ENCODE results near the gene C9orf152.
A peak's percentile ranks its signal among the peaks of the same experiment; 100 is the strongest.
"Not testable (repeated sequence)": the region's sequence is repeated elsewhere in the genome, so short reads cannot be mapped to it uniquely, and the experiment has no call there.

The C9orf152 gene

DNA sequence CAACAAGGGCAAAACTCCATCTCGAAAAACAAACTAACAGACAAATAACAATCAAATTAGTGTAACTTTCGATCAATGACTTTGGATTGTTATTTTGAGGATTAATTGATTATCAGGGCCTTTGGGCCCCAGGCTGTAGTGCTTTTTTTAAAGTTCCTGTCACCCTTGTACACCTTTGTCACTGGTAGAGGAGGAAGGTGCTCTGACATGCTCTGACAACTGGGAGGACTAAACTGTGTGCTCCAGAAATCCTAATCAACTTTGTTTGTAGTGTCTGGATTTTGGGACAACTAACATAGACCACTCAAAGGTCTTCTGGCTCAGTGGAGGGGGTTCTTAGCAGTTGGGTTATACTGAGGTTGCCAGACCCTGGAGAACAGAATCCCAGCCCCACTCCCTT lies 46.5 kb upstream of the C9orf152 start:
- Histone ChIP-seq H3K36me3 (ENCODE audit: control insufficient read depth, insufficient read depth, low read length) (peaks cover 4% of the 10 kb centered on the region), H2BK120ac (ENCODE audit: low read depth, low read length) (no peak overlapping the region), H3K56ac (ENCODE audit: low read length) (peak overlapping the region; percentile 75), H3K27me3 (ENCODE audit: insufficient read depth, low read length, poor library complexity) (no peaks in the 10 kb centered on the region), H3K9ac (ENCODE audit: low read length) (peak overlapping the region; percentile 85), H3K79me2 (ENCODE audit: control insufficient read depth, insufficient read depth, low read length) (peaks cover 59% of the 10 kb centered on the region), H4K5ac (ENCODE audit: low read length) (no peak overlapping the region), H3K79me1 (ENCODE audit: low read length) (peaks cover 7% of the 10 kb centered on the region), H3K27ac (ENCODE audit: low read depth, low read length) (no peak overlapping the region), H3K4me2 (ENCODE audit: low read length) (peak overlapping the region; percentile 66), H3K23ac (ENCODE audit: low read length) (no peak overlapping the region), H3K4me3 (ENCODE audit: low read length) (peak overlapping the region; percentile 32), H3K4ac (ENCODE audit: low read depth, low read length) (no peak overlapping the region), H3K4me1 (ENCODE audit: control insufficient read depth, low read depth, low read length) (peaks cover 4% of the 10 kb centered on the region), H4K8ac (ENCODE audit: low read depth, low read length) (no peak overlapping the region), H2BK15ac (replicated peaks; ENCODE audit: low read depth) (no peak overlapping the region), H2BK5ac (ENCODE audit: low read length) (no peak overlapping the region), H3K18ac (ENCODE audit: low read length) (no peak overlapping the region), H2AK5ac (ENCODE audit: low read length) (no peak overlapping the region)
- DNase-seq: no peak
- no CpG with 5 or more reads among the region's 2 CpGs for WGBS (ENCODE audit: extremely low coverage, insufficient coverage, low lambda C conversion rate)

GRCh38 chr9:110252509-110253139 lies 44.7 kb upstream of the C9orf152 start:
- Histone ChIP-seq H2BK120ac (ENCODE audit: low read depth, low read length) (no peak overlapping the region), H4K8ac (ENCODE audit: low read depth, low read length) (no peak overlapping the region), H3K4me1 (ENCODE audit: control insufficient read depth, low read depth, low read length) (peaks cover 2% of the 10 kb centered on the region)

DNA sequence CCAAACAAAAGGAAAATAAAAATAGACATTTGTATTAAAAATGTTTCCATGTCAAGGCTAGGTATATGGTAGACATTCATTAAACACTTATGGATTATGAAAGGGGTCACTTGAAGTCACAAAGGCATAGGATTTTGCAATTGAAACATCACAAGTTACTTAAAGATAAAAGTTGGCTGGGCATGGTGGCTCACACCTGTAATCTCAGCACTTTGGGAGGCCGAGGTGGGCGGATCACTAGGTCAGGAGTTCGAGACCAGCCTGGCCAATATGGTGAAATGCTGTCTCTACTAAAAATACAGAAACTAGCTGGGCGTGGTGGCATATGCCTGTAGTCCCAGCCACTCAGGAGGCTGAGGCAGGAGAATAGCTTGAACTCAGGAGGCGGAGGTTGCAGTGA lies 43.8 kb upstream of the C9orf152 start:
- H3K36me3 ChIP-seq (ENCODE audit: control insufficient read depth, insufficient read depth, low read length); H3K9ac ChIP-seq (ENCODE audit: low read length); H3K4me3 ChIP-seq (ENCODE audit: low read length); H3K27me3 ChIP-seq (ENCODE audit: insufficient read depth, low read length, poor library complexity); H3K56ac ChIP-seq (ENCODE audit: low read length); H3K27ac ChIP-seq (ENCODE audit: low read depth, low read length); DNase-seq; H4K8ac ChIP-seq (ENCODE audit: low read depth, low read length); H4K5ac ChIP-seq (ENCODE audit: low read length); H3K4me2 ChIP-seq (ENCODE audit: low read length); H3K18ac ChIP-seq (ENCODE audit: low read length); H2BK15ac ChIP-seq (replicated peaks; ENCODE audit: low read depth); H3K4ac ChIP-seq (ENCODE audit: low read depth, low read length); H3K23ac ChIP-seq (ENCODE audit: low read length); H3K4me1 ChIP-seq (ENCODE audit: control insufficient read depth, low read depth, low read length); H2BK120ac ChIP-seq (ENCODE audit: low read depth, low read length); H2AK5ac ChIP-seq (ENCODE audit: low read length); H2BK5ac ChIP-seq (ENCODE audit: low read length): not testable (repeated sequence)
- H3K79me2 ChIP-seq (ENCODE audit: control insufficient read depth, insufficient read depth, low read length): peaks cover 67% of the 10 kb centered on the region
- WGBS (ENCODE audit: extremely low coverage, insufficient coverage, low lambda C conversion rate): no CpG with 5 or more reads among the region's 5 CpGs
- peaks cover 13% of the 10 kb centered on the region for H3K79me1 ChIP-seq (ENCODE audit: low read length)

More at GRCh38 chr9:110252509-110253139, 44.7 kb upstream of the C9orf152 start:
- no peak overlapping the region for H2BK15ac ChIP-seq (replicated peaks; ENCODE audit: low read depth)
- peak; percentile 31 for DNase-seq
- no peak overlapping the region for H3K18ac ChIP-seq (ENCODE audit: low read length)
- H3K79me1 ChIP-seq (ENCODE audit: low read length): peaks cover 11% of the 10 kb centered on the region
- H3K27ac ChIP-seq (ENCODE audit: low read depth, low read length): no peak overlapping the region
- no peak overlapping the region for H3K23ac ChIP-seq (ENCODE audit: low read length)
- peaks cover 6% of the 10 kb centered on the region for H3K36me3 ChIP-seq (ENCODE audit: control insufficient read depth, insufficient read depth, low read length)
- no peak overlapping the region for H3K4ac ChIP-seq (ENCODE audit: low read depth, low read length)
- no CpG with 5 or more reads among the region's 10 CpGs for WGBS (ENCODE audit: extremely low coverage, insufficient coverage, low lambda C conversion rate)
- H3K56ac ChIP-seq (ENCODE audit: low read length): no peak overlapping the region
- H2BK5ac ChIP-seq (ENCODE audit: low read length): no peak overlapping the region
- H2AK5ac ChIP-seq (ENCODE audit: low read length): no peak overlapping the region
- no peak overlapping the region for H3K4me3 ChIP-seq (ENCODE audit: low read length)
- H3K79me2 ChIP-seq (ENCODE audit: control insufficient read depth, insufficient read depth, low read length): peaks cover 65% of the 10 kb centered on the region
- no peak overlapping the region for H4K5ac ChIP-seq (ENCODE audit: low read length)
- H3K4me2 ChIP-seq (ENCODE audit: low read length): no peak overlapping the region
- H3K9ac ChIP-seq (ENCODE audit: low read length): no peak overlapping the region
- H3K27me3 ChIP-seq (ENCODE audit: insufficient read depth, low read length, poor library complexity): no peaks in the 10 kb centered on the region

- no peak for DNase-seq
- H2BK15ac ChIP-seq (replicated peaks; ENCODE audit: low read depth): no peak overlapping the region
- no peak overlapping the region for H3K27ac ChIP-seq (ENCODE audit: low read depth, low read length)
- no peak overlapping the region for H3K4ac ChIP-seq (ENCODE audit: low read depth, low read length)
- H3K4me1 ChIP-seq (ENCODE audit: control insufficient read depth, low read depth, low read length): peaks cover 2% of the 10 kb centered on the region
- H3K23ac ChIP-seq (ENCODE audit: low read length): no peak overlapping the region
- no peak overlapping the region for H4K5ac ChIP-seq (ENCODE audit: low read length)
- no peak overlapping the region for H2AK5ac ChIP-seq (ENCODE audit: low read length)
- H3K56ac ChIP-seq (ENCODE audit: low read length): no peak overlapping the region
- no peak overlapping the region for H3K9ac ChIP-seq (ENCODE audit: low read length)
- H3K79me1 ChIP-seq (ENCODE audit: low read length): peaks cover 15% of the 10 kb centered on the region
- H3K4me3 ChIP-seq (ENCODE audit: low read length): no peak overlapping the region
- H2BK120ac ChIP-seq (ENCODE audit: low read depth, low read length): no peak overlapping the region
- no peak overlapping the region for H4K8ac ChIP-seq (ENCODE audit: low read depth, low read length)
- no peak overlapping the region for H3K4me2 ChIP-seq (ENCODE audit: low read length)
- no peak overlapping the region for H3K18ac ChIP-seq (ENCODE audit: low read length)
- no CpG with 5 or more reads among the region's 4 CpGs for WGBS (ENCODE audit: extremely low coverage, insufficient coverage, low lambda C conversion rate)
- peaks cover 8% of the 10 kb centered on the region for H3K36me3 ChIP-seq (ENCODE audit: control insufficient read depth, insufficient read depth, low read length)
- H3K79me2 ChIP-seq (ENCODE audit: control insufficient read depth, insufficient read depth, low read length): peaks cover 67% of the 10 kb centered on the region
- no peaks in the 10 kb centered on the region for H3K27me3 ChIP-seq (ENCODE audit: insufficient read depth, low read length, poor library complexity)
- H2BK5ac ChIP-seq (ENCODE audit: low read length): no peak overlapping the region
Observed at GRCh38 chr9:110251212-110251611, 43.3 kb upstream of the C9orf152 start.

GRCh38 chr9:110249603-110250002 lies 41.6 kb upstream of the C9orf152 start:
- Histone ChIP-seq H3K36me3 (ENCODE audit: control insufficient read depth, insufficient read depth, low read length) (peaks cover 9% of the 10 kb centered on the region), H3K79me2 (ENCODE audit: control insufficient read depth, insufficient read depth, low read length) (peaks cover 52% of the 10 kb centered on the region), H2BK15ac (replicated peaks; ENCODE audit: low read depth) (no peak overlapping the region), H2BK120ac (ENCODE audit: low read depth, low read length) (no peak overlapping the region), H4K5ac (ENCODE audit: low read length) (no peak overlapping the region), H3K27ac (ENCODE audit: low read depth, low read length) (no peak overlapping the region), H2BK5ac (ENCODE audit: low read length) (no peak overlapping the region), H3K4me2 (ENCODE audit: low read length) (no peak overlapping the region), H2AK5ac (ENCODE audit: low read length) (no peak overlapping the region), H3K4ac (ENCODE audit: low read depth, low read length) (no peak overlapping the region), H3K27me3 (ENCODE audit: insufficient read depth, low read length, poor library complexity) (no peaks in the 10 kb centered on the region), H3K79me1 (ENCODE audit: low read length) (peaks cover 17% of the 10 kb centered on the region), H3K4me1 (ENCODE audit: control insufficient read depth, low read depth, low read length) (peaks cover 1% of the 10 kb centered on the region), H3K18ac (ENCODE audit: low read length) (no peak overlapping the region), H3K9ac (ENCODE audit: low read length) (no peak overlapping the region), H3K4me3 (ENCODE audit: low read length) (no peak overlapping the region), H4K8ac (ENCODE audit: low read depth, low read length) (no peak overlapping the region), H3K23ac (ENCODE audit: low read length) (no peak overlapping the region), H3K56ac (ENCODE audit: low read length) (no peak overlapping the region)
- no peak for DNase-seq
- WGBS (ENCODE audit: extremely low coverage, insufficient coverage, low lambda C conversion rate): no CpG with 5 or more reads among the region's 4 CpGs

DNA sequence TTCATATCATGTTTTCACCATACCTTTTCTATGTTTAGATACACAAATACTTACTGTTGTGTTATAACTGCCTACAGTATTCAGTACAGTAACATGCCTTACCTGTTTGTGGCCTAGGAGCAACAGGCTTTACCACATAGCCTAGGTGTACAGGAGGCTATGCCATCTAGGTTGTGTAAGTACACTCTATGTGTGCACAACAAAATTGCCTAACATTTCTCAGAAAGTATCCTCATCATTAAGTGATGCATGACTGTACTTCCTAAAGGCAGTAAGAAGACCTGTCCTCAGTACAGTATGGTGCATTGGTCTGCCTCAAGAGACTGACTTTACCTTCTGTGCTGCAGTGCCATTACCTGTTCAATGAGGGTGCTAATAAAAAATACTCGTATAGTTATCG lies 40.4 kb upstream of the C9orf152 start:
- no peak overlapping the region for H3K4me3 ChIP-seq (ENCODE audit: low read length)
- peaks cover 40% of the 10 kb centered on the region for H3K79me2 ChIP-seq (ENCODE audit: control insufficient read depth, insufficient read depth, low read length)
- H3K4ac ChIP-seq (ENCODE audit: low read depth, low read length): no peak overlapping the region
- H3K18ac ChIP-seq (ENCODE audit: low read length): no peak overlapping the region
- no peak overlapping the region for H2AK5ac ChIP-seq (ENCODE audit: low read length)
- H3K9ac ChIP-seq (ENCODE audit: low read length): no peak overlapping the region
- H3K4me2 ChIP-seq (ENCODE audit: low read length): no peak overlapping the region
- H2BK120ac ChIP-seq (ENCODE audit: low read depth, low read length): no peak overlapping the region
- DNase-seq: no peak
- peaks cover 17% of the 10 kb centered on the region for H3K79me1 ChIP-seq (ENCODE audit: low read length)
- no peaks in the 10 kb centered on the region for H3K4me1 ChIP-seq (ENCODE audit: control insufficient read depth, low read depth, low read length)
- H4K5ac ChIP-seq (ENCODE audit: low read length): no peak overlapping the region
- no peak overlapping the region for H2BK5ac ChIP-seq (ENCODE audit: low read length)
- H2BK15ac ChIP-seq (replicated peaks; ENCODE audit: low read depth): no peak overlapping the region
- no peaks in the 10 kb centered on the region for H3K27me3 ChIP-seq (ENCODE audit: insufficient read depth, low read length, poor library complexity)
- H3K56ac ChIP-seq (ENCODE audit: low read length): no peak overlapping the region
- peaks cover 9% of the 10 kb centered on the region for H3K36me3 ChIP-seq (ENCODE audit: control insufficient read depth, insufficient read depth, low read length)
- no CpG with 5 or more reads among the region's 2 CpGs for WGBS (ENCODE audit: extremely low coverage, insufficient coverage, low lambda C conversion rate)
- no peak overlapping the region for H4K8ac ChIP-seq (ENCODE audit: low read depth, low read length)
- H3K23ac ChIP-seq (ENCODE audit: low read length): no peak overlapping the region
- H3K27ac ChIP-seq (ENCODE audit: low read depth, low read length): no peak overlapping the region

Data from mesendoderm (in vitro differentiated cells).